GM21381 (cell line): ENCODE results near the gene PHIP.
"Not testable (repeated sequence)": the region's sequence is repeated elsewhere in the genome, so short reads cannot be mapped to it uniquely, and the experiment has no call there.

Source experiments
- ATAC-seq: cut with Tn5 transposase; IDR thresholded peaks from one replicate; pipeline ENCODE4 v1.9.1; 2021; ENCODE audit warnings: mild to moderate bottlenecking, moderate library complexity; ENCODE audit not compliant: unreplicated experiment

The PHIP gene

DNA sequence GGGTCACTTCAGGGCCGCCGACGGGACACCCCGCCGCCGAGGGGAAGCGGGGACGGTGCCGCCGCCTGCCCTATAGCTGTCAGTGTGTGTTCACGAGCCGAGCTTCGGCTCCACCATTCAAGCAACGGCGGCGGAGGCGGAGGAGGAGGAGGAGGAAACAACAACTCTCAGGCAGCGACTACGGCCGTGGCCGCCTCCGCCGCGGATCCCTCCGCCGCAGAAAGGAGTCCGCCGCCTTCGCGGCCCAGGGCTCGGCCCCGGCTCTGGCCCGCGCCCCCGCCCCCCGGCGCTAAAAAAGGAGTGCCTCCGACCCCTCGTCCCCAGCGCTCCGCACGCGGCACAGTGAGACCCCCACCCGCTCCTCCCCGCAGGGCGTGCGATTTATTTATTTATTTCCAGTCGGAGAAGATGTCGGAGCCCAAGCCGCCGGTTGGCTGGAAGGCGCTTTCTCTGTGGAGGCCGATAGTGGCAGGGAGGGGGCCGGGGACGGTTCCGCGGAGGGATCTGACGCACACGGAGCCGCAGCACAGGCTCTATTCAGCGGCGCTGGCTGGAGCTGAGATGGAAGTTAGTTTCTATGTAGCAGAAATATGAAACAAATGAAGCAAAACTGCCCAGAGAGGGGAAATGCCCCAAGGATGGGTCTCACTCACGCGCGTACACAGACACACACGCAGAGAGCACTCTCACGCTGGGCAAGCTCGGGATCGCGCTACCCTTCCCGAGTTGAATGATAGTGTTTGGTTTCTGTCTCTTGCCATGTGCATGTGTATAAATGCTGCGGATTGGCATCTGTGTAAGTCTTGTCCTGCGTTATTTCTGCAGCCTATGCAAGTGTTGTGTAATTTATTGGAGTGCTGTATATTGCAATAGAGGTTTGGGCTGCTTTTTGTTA, at the start of gene PHIP:
Gene PHIP, minus strand, starts transcription at position 180 of the 895 bp plus-strand sequence. CDS start 186 bp downstream, outside the sequence.
- peak; percentile 64 for ATAC-seq

- no peak for ATAC-seq
These were observed 49.6 kb upstream of the PHIP start for GRCh38 chr6:79127660-79128059.

GRCh38 chr6:79119217-79119616, 41.2 kb upstream of the PHIP start:
- ATAC-seq: no peak

DNA sequence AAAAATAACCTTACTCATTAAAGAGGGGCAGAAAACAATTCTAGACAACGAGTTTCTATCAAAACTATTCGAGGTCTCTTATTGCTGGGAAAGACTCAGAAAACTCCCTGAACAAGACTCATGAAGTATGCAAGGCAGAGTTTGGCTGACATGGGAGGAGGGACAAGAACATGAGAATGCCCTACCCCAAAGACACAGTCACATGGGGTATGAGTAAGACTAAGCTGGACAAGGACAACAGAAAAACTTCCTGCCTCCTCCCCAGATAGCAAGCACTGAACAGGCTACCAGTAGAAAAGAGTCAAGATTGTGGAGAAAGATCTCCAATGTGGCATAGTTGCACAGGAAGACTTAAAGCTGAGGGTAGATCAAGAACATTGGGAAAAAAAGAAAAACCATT, 39.7 kb upstream of the PHIP start:
- no peak for ATAC-seq

- no peak for ATAC-seq
These were observed 37.6 kb upstream of the PHIP start for GRCh38 chr6:79115553-79116182.

DNA sequence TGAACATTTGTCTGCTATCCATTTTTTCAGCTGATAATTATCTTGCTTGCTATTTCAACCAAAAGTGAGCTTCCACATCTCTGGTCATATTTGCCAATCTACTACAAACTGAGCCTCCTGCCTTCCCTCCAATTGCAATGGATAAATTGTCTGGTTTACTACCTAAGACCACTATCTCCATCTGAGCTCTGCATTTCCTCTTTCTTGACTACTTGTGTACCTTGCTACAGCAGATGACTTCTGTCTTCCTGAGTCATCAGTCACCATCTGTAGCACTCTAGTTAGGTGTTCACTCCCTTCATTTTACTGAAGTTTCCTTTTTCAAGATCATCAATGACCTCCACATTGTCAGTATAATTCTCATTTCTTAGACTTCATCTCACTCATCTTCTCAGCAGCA, 33.5 kb upstream of the PHIP start:
- no peak for ATAC-seq

- ATAC-seq: no peak
These were observed 23.1 kb upstream of the PHIP start for GRCh38 chr6:79101164-79101563.

GRCh38 chr6:79100304-79100703, 22.2 kb upstream of the PHIP start:
- no peak for ATAC-seq

DNA sequence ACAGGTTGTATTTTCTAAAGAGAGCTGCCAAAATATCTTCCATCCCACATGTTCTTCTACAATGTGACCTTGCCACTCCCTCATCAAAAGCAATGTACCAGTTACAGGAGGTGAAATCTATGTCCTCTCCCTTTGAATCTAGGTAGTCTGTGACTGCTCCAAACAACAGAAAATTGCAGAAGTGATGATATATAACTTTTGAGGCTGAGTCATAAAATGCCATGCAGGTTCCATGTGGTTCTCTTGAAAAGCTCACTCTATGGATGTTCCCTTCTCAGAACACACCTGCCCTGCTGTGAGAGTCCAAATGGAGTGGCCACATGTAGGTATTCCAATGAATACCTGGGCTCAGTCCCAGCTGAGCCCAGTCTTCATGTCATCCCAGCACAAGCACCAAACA, 16.9 kb upstream of the PHIP start:
- no peak for ATAC-seq

- not testable (repeated sequence) for ATAC-seq
These were observed 13.7 kb upstream of the PHIP start for GRCh38 chr6:79091801-79092200.

DNA sequence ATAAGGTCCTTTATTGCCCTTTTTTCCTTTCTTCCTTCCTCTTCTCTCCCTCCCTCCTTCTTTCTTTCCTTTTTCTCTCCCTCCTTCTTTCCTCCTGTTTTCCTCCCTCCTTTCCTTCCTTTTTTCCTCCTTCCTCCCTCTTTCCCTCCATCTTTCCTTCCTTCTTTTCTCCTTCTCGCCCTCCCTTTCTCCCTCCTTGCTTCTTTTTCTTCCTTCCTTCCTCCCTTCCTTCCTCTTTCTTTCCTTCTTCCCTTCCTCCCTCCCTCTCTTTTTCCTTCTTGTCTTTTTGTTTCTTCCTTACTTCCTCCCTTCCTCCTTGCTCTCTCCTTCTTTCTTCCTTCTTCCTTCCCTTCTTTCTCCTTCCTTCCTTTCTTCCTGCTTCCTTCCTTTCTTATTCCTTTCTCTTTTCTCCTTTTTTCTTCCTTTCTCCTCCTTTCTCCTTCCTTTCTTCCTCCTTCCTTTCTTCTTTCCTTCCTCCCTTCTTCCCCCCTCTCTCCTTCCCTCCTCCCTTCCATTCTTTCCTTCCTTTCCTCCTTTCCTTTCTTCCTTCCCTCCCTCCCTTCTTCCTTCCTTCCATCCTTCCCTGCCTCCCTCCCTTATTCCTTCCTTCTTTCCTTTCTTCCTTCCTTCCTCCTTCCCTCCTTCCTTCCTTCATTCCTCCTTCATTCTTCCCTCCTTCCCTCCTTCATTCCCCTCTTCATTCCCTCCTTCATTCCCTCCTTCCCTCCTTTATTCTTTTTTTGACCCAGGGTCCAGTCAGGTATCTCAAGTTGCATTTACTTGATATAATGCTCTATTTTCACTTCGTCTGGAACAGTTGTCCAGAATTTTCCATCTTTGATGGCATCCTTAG, 11.7 kb upstream of the PHIP start:
- ATAC-seq: no peak

DNA sequence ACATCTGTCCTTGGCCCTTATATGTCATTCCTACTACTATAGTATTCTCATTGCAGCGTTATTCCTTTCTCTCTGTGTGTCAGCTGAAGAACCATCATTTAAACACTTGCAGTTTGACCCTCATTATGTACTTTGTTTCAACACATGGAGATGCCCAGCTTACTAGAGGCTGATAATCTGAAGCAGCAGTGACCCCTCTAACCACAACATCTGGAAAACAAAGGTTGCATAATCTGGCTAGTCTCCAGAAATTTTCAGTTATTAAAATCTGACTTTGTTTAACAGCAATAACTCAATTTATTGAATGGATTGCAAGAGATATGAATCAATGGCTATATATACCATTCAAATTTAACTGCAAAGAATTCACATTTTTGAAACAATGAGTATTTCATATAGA, 6.6 kb upstream of the PHIP start:
- ATAC-seq: no peak

DNA sequence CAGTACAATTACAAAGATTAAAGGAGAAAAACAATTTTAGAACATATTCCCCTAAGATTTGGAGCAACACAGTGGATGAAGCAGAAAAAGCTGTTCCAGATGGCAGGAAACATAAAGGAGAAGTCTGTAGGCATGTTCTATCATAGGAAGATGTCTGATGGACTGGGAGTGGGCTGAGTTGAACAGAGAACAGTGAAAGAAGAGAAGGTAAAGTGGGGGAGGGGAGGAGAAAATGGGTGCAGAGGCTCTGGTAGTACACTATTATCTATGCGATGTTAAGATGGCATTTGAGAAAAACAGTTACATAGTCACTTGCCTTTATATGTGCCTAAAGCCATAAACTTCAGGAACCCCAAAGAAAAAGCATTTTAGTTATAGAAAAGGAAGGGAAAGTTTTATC, 4.2 kb upstream of the PHIP start:
- ATAC-seq: no peak

GRCh38 chr6:79081663-79082062, 3.6 kb upstream of the PHIP start:
- ATAC-seq: no peak

GRCh38 chr6:79079561-79080041, 1.5 kb upstream of the PHIP start:
- ATAC-seq: no peak

DNA sequence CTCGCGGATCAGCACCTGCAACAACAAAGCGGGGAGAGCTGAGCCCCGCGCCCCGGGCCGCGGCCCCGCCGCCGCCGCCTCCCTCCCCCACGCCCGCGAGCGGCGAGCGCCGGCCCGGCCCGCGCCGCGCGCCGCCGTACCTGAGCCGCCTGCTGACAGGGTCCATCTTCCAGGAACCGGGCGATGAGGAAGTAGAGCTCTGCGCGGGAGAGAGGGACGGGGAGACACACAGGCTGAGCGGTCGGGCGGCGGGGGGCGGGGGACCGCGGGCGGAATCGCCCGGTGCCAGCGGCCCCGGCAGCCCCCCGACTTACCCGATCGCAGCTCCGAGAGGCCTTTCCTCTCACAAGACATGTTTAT, 359 bp downstream of the PHIP start:
- ATAC-seq: peak; percentile 19

DNA sequence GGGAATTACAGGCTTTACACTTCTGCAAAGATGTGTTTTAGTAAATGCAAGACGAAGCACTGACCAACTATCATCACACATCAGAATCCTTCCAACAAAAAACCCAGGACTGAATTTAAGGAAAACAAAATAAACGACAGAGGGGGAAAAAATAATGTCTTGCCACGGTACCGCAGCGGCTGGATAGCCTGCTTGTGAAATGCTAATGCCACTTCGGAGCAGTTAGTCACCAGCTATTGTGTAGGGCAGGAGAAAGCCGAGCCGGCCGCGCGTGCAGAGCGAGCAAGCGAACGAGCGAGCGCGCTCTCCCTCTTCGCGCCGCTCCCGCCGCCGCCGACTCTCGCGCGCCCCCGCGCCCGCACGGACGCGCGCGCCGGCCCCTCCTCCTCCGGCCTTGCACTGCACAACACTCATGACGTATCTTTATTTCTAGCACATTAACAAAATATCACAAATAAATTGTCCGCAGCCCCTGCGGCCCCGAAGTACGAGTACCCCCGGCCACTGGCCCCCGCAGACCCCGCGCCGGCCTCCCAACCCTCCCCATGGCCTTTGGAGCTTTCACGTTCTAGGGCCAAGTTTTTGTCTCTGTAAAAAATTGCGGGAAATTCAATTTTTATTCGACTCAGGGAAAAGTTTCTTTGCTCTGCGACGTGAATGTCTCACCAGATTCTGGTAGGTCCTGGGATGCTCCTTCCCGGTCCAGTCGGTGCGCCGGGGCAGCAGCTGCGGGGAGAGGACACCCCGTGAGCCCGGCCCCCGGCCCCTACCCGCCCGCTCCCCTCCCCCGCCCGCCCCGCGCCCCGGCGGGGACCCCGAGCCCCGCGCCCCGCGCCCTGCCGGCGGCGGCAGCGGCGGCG, 1.0 kb downstream of the PHIP start:
- peak; percentile 47 for ATAC-seq

GRCh38 chr6:79076160-79076559, 1.9 kb downstream of the PHIP start:
- ATAC-seq: no peak

GRCh38 chr6:79073888-79074287, 4.2 kb downstream of the PHIP start:
- ATAC-seq: no peak

GRCh38 chr6:79072640-79073181, 5.3 kb downstream of the PHIP start:
- ATAC-seq: peak; percentile 24
